ENCODE results near the gene CIRBP.

The CIRBP gene

DNA sequence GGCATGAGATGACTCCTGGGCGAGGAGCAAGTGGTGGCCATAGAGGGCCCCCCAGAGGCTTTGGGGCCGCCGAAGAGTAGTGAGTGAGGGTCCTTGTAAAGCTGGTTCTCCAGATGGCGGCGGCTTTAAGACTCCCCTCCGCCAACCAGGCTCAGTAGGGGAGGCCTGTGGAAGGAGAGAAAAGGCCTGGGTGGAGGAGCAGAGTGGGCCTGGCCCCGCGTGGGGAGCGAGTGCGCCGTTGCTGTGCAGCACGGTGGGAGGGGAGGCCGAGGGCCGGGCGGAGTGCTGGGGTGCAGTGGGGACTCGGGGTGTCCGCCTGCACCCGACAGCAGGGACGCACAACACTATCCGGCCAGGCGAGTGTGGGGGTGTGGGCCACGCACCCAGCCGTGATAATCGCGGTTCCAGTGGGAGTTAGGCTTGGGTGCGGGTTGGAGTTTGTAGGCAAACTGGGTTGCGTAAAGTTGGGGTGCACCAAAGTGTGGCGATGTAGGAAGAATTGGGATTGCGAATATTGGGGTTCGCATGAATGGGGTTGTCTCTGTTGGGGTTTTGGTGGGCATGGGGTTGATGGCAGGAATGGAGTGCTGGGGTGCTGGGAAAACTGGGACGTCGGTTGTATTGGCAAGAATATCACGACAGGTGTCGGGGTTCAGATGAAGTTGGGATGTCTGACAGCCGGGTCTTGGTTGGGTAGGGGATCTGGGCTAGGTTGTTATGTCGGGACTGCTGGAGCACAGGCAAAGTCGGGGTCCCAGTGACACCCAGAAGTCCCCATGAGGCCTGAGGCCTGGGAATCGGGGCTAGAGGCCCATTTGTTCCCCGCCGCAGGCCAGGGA is 687 bp upstream of the CIRBP start:
- no peak overlapping the region for H2AK5ac ChIP-seq (ENCODE audit: low read length)
- H3K18ac ChIP-seq (ENCODE audit: low read length): no peak overlapping the region
- no peak overlapping the region for H2BK120ac ChIP-seq (ENCODE audit: low read depth, low read length)
- no peak for DNase-seq
- H4K5ac ChIP-seq (ENCODE audit: low read length): no peak overlapping the region
- H2BK5ac ChIP-seq (ENCODE audit: low read length): no peak overlapping the region
- no peak overlapping the region for H3K4me3 ChIP-seq (ENCODE audit: low read length)
- no peak overlapping the region for H4K8ac ChIP-seq (ENCODE audit: low read depth, low read length)
- H3K27me3 ChIP-seq (ENCODE audit: insufficient read depth, low read length, poor library complexity): no peaks in the 10 kb centered on the region
- H3K56ac ChIP-seq (ENCODE audit: low read length): peak overlapping the region; percentile 58
- peak overlapping the region; percentile 54 for H3K9ac ChIP-seq (ENCODE audit: low read length)
- no peak overlapping the region for H3K27ac ChIP-seq (ENCODE audit: low read depth, low read length)
- H3K36me3 ChIP-seq (ENCODE audit: control insufficient read depth, insufficient read depth, low read length): peaks cover 10% of the 10 kb centered on the region
- peaks cover 7% of the 10 kb centered on the region for H3K4me1 ChIP-seq (ENCODE audit: control insufficient read depth, low read depth, low read length)
- peak overlapping the region; percentile 33 for H3K4me2 ChIP-seq (ENCODE audit: low read length)
- WGBS (ENCODE audit: extremely low coverage, insufficient coverage, low lambda C conversion rate): 100% methylated on average over 3 of the region's 40 CpGs
- no peak overlapping the region for H3K4ac ChIP-seq (ENCODE audit: low read depth, low read length)
- H2BK15ac ChIP-seq (replicated peaks; ENCODE audit: low read depth): no peak overlapping the region
- H3K79me2 ChIP-seq (ENCODE audit: control insufficient read depth, insufficient read depth, low read length): peaks cover 34% of the 10 kb centered on the region
- peaks cover 13% of the 10 kb centered on the region for H3K79me1 ChIP-seq (ENCODE audit: low read length)
- no peak overlapping the region for H3K23ac ChIP-seq (ENCODE audit: low read length)

- Histone ChIP-seq H3K27me3 (ENCODE audit: insufficient read depth, low read length, poor library complexity) (no peaks in the 10 kb centered on the region), H3K27ac (ENCODE audit: low read depth, low read length) (peak overlapping the region; percentile 97), H2BK15ac (replicated peaks; ENCODE audit: low read depth) (no peak overlapping the region), H3K18ac (ENCODE audit: low read length) (peak overlapping the region; percentile 94), H3K4ac (ENCODE audit: low read depth, low read length) (peak overlapping the region; percentile 95), H4K5ac (ENCODE audit: low read length) (no peak overlapping the region), H3K4me3 (ENCODE audit: low read length) (peak overlapping the region; percentile 73), H2BK5ac (ENCODE audit: low read length) (peak overlapping the region; percentile 94), H3K9ac (ENCODE audit: low read length) (peak overlapping the region; percentile 96), H3K79me2 (ENCODE audit: control insufficient read depth, insufficient read depth, low read length) (peaks cover 36% of the 10 kb centered on the region), H3K4me2 (ENCODE audit: low read length) (peak overlapping the region; percentile 67), H3K36me3 (ENCODE audit: control insufficient read depth, insufficient read depth, low read length) (peaks cover 10% of the 10 kb centered on the region), H3K23ac (ENCODE audit: low read length) (peak overlapping the region; percentile 92), H3K4me1 (ENCODE audit: control insufficient read depth, low read depth, low read length) (peaks cover 7% of the 10 kb centered on the region), H3K56ac (ENCODE audit: low read length) (peak overlapping the region; percentile 98), H2AK5ac (ENCODE audit: low read length) (peak overlapping the region; percentile 55), H3K79me1 (ENCODE audit: low read length) (peaks cover 13% of the 10 kb centered on the region), H4K8ac (ENCODE audit: low read depth, low read length) (no peak overlapping the region), H2BK120ac (ENCODE audit: low read depth, low read length) (peak overlapping the region; percentile 4)
- WGBS (ENCODE audit: extremely low coverage, insufficient coverage, low lambda C conversion rate): no CpG with 5 or more reads among the region's 64 CpGs
- DNase-seq: peak; percentile 90
Measured at GRCh38 chr19:1269478-1270212, 513 bp downstream of the CIRBP start.

DNA sequence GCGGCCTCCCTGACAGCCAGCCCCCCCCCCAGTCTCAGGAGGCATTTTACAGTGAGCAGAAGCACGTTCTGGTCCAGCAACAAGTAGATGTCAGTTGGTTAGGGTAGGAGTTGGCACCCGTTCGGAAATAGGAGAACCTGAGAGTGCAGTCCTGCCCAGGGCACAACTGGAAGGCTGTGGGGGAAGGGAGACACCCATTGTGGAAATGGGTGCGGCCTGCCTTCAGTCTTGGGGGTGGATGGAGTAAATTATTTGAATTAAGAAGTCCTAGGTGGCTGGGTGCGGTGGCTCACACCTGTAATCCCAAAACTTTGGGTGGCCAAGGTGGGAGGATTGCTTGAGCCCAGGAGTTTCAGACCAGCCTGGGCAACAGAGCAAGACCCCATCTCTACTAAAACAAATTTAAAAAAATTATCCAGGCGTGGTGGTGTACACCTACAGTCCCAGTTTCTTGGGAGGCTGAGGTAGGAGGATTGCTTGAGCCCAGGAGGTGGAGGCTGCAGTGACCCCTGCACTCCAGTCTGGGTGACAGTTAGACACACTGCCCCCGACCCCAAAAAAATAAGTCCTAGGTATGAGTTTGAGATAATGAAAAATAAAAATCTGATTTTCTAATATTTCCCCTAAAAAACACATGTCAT is 1.2 kb downstream of the CIRBP start:
- peak overlapping the region; percentile 73 for H3K4me3 ChIP-seq (ENCODE audit: low read length)
- no peaks in the 10 kb centered on the region for H3K27me3 ChIP-seq (ENCODE audit: insufficient read depth, low read length, poor library complexity)
- H3K36me3 ChIP-seq (ENCODE audit: control insufficient read depth, insufficient read depth, low read length): peaks cover 10% of the 10 kb centered on the region
- peak overlapping the region; percentile 97 for H3K27ac ChIP-seq (ENCODE audit: low read depth, low read length)
- DNase-seq: no peak
- H3K23ac ChIP-seq (ENCODE audit: low read length): peak overlapping the region; percentile 6
- H3K4me1 ChIP-seq (ENCODE audit: control insufficient read depth, low read depth, low read length): peaks cover 2% of the 10 kb centered on the region
- H3K79me2 ChIP-seq (ENCODE audit: control insufficient read depth, insufficient read depth, low read length): peaks cover 36% of the 10 kb centered on the region
- H4K8ac ChIP-seq (ENCODE audit: low read depth, low read length): no peak overlapping the region
- H3K4ac ChIP-seq (ENCODE audit: low read depth, low read length): no peak overlapping the region
- peaks cover 13% of the 10 kb centered on the region for H3K79me1 ChIP-seq (ENCODE audit: low read length)
- H3K4me2 ChIP-seq (ENCODE audit: low read length): peak overlapping the region; percentile 67
- H2BK5ac ChIP-seq (ENCODE audit: low read length): peak overlapping the region; percentile 94
- peak overlapping the region; percentile 55 for H2AK5ac ChIP-seq (ENCODE audit: low read length)
- no peak overlapping the region for H4K5ac ChIP-seq (ENCODE audit: low read length)
- H3K9ac ChIP-seq (ENCODE audit: low read length): peak overlapping the region; percentile 96
- peak overlapping the region; percentile 6 for H3K18ac ChIP-seq (ENCODE audit: low read length)
- H2BK15ac ChIP-seq (replicated peaks; ENCODE audit: low read depth): no peak overlapping the region
- no CpG with 5 or more reads among the region's 8 CpGs for WGBS (ENCODE audit: extremely low coverage, insufficient coverage, low lambda C conversion rate)
- peak overlapping the region; percentile 98 for H3K56ac ChIP-seq (ENCODE audit: low read length)
- H2BK120ac ChIP-seq (ENCODE audit: low read depth, low read length): no peak overlapping the region

GRCh38 chr19:1270854-1271527 is 1.9 kb downstream of the CIRBP start:
- Histone ChIP-seq H3K27ac (ENCODE audit: low read depth, low read length) (no peak overlapping the region), H3K4me1 (ENCODE audit: control insufficient read depth, low read depth, low read length) (peaks cover under 1% of the 10 kb centered on the region), H2BK5ac (ENCODE audit: low read length) (no peak overlapping the region), H4K5ac (ENCODE audit: low read length) (no peak overlapping the region), H2AK5ac (ENCODE audit: low read length) (no peak overlapping the region), H2BK15ac (replicated peaks; ENCODE audit: low read depth) (no peak overlapping the region), H3K4me3 (ENCODE audit: low read length) (no peak overlapping the region), H3K4me2 (ENCODE audit: low read length) (peak overlapping the region; percentile 4), H3K18ac (ENCODE audit: low read length) (no peak overlapping the region), H3K27me3 (ENCODE audit: insufficient read depth, low read length, poor library complexity) (no peaks in the 10 kb centered on the region), H2BK120ac (ENCODE audit: low read depth, low read length) (no peak overlapping the region), H3K79me1 (ENCODE audit: low read length) (peaks cover 13% of the 10 kb centered on the region), H3K4ac (ENCODE audit: low read depth, low read length) (no peak overlapping the region), H3K79me2 (ENCODE audit: control insufficient read depth, insufficient read depth, low read length) (peaks cover 36% of the 10 kb centered on the region), H3K23ac (ENCODE audit: low read length) (no peak overlapping the region), H3K9ac (ENCODE audit: low read length) (peak overlapping the region; percentile 96), H4K8ac (ENCODE audit: low read depth, low read length) (no peak overlapping the region), H3K56ac (ENCODE audit: low read length) (peak overlapping the region; percentile 18), H3K36me3 (ENCODE audit: control insufficient read depth, insufficient read depth, low read length) (peaks cover 10% of the 10 kb centered on the region)
- WGBS (ENCODE audit: extremely low coverage, insufficient coverage, low lambda C conversion rate): no CpG with 5 or more reads among the region's 26 CpGs
- no peak for DNase-seq

GRCh38 chr19:1271528-1272422 is 2.6 kb downstream of the CIRBP start:
- H4K8ac ChIP-seq (ENCODE audit: low read depth, low read length): no peak overlapping the region
- no peak overlapping the region for H3K4me2 ChIP-seq (ENCODE audit: low read length)
- peak overlapping the region; percentile 18 for H3K56ac ChIP-seq (ENCODE audit: low read length)
- no peak overlapping the region for H2BK5ac ChIP-seq (ENCODE audit: low read length)
- H4K5ac ChIP-seq (ENCODE audit: low read length): no peak overlapping the region
- H3K79me2 ChIP-seq (ENCODE audit: control insufficient read depth, insufficient read depth, low read length): peaks cover 42% of the 10 kb centered on the region
- no peak overlapping the region for H3K18ac ChIP-seq (ENCODE audit: low read length)
- peak overlapping the region; percentile 96 for H3K9ac ChIP-seq (ENCODE audit: low read length)
- H3K27ac ChIP-seq (ENCODE audit: low read depth, low read length): no peak overlapping the region
- no peak overlapping the region for H2BK120ac ChIP-seq (ENCODE audit: low read depth, low read length)
- no CpG with 5 or more reads among the region's 37 CpGs for WGBS (ENCODE audit: extremely low coverage, insufficient coverage, low lambda C conversion rate)
- no peak overlapping the region for H2AK5ac ChIP-seq (ENCODE audit: low read length)
- H2BK15ac ChIP-seq (replicated peaks; ENCODE audit: low read depth): no peak overlapping the region
- H3K36me3 ChIP-seq (ENCODE audit: control insufficient read depth, insufficient read depth, low read length): peaks cover 10% of the 10 kb centered on the region
- no peak overlapping the region for H3K23ac ChIP-seq (ENCODE audit: low read length)
- H3K27me3 ChIP-seq (ENCODE audit: insufficient read depth, low read length, poor library complexity): no peaks in the 10 kb centered on the region
- no peak for DNase-seq
- no peak overlapping the region for H3K4ac ChIP-seq (ENCODE audit: low read depth, low read length)
- no peaks in the 10 kb centered on the region for H3K4me1 ChIP-seq (ENCODE audit: control insufficient read depth, low read depth, low read length)
- H3K4me3 ChIP-seq (ENCODE audit: low read length): no peak overlapping the region
- H3K79me1 ChIP-seq (ENCODE audit: low read length): peaks cover 17% of the 10 kb centered on the region
